Ishikawa (cell line): ENCODE measurements around the gene SELENOM.

Experiments used
- CEBPB ChIP-seq: IDR thresholded peaks from 2 replicates; pipeline ENCODE4 v1.6.1; 2012
- EGR1 ChIP-seq: IDR thresholded peaks from 2 replicates; pipeline ENCODE4 v1.6.1; 2012
- NFIC ChIP-seq: IDR thresholded peaks from 2 replicates; pipeline ENCODE4 v1.6.1; 2012
- REST ChIP-seq: IDR thresholded peaks from 2 replicates; pipeline ENCODE4 v1.6.1; 2012; ENCODE audit warnings: low read depth, mild to moderate bottlenecking

GRCh38 chr22:31089160-31090100 lies 17.9 kb downstream of the SELENOM start:
- no peak for TF ChIP-seq CEBPB
- no peak for TF ChIP-seq EGR1
- no peak for TF ChIP-seq NFIC
- TF ChIP-seq REST, result no peak
